ENCODE data around the gene ADARB2. TPM values are rescaled to one million over a fixed set of nuclear protein-coding genes. Genes with fewer than 3 reads are reported as not detected.

ADARB2 gene
- total and polyA plus RNA-seq, 5 donors from 2014 or later: 0.27 to 2.9 (median 0.69) TPM; not detected in 1

- H3K27me3 ChIP-seq (ENCODE audit: control insufficient read depth, insufficient read depth, low read length): no peaks in the 10 kb centered on the region
- Mint-ChIP-seq H3K4me3 (no peak overlapping the region), H3K36me3 (no peaks in the 10 kb centered on the region), H3K27ac (peak overlapping the region in 1 of 3 donors; percentile 14), H3K9me3 (no peaks in the 10 kb centered on the region), H3K4me1 (no peaks in the 10 kb centered on the region), H3K27me3 (no peaks in the 10 kb centered on the region)
- H3K4me1 ChIP-seq (ENCODE audit: control insufficient read depth, insufficient read depth, low read length, poor library complexity, severe bottlenecking): no peaks in the 10 kb centered on the region
- ATAC-seq (ENCODE audit: low read depth in 2 of 2) (no peak), DNase-seq (no peak)
- no peak overlapping the region for H3K27ac ChIP-seq (ENCODE audit: insufficient read depth, low read length, poor library complexity, severe bottlenecking)
- H3K4me3 ChIP-seq (ENCODE audit: low read depth, low read length): no peak overlapping the region
- no peaks in the 10 kb centered on the region for H3K9me3 ChIP-seq (ENCODE audit: control insufficient read depth in 2 of 2, low read length in 2 of 2)
- no peaks in the 10 kb centered on the region for H3K36me3 ChIP-seq (ENCODE audit: control insufficient read depth, insufficient read depth, low read length)
Measured at GRCh38 chr10:1204434-1205326, 532.6 kb downstream of the ADARB2 start.

- ATAC-seq (ENCODE audit: low read depth in 2 of 2) (no peak), DNase-seq (no peak)
- H3K27ac Mint-ChIP-seq: no peak overlapping the region
- no peaks in the 10 kb centered on the region for H3K36me3 Mint-ChIP-seq
- no peaks in the 10 kb centered on the region for H3K9me3 Mint-ChIP-seq
- Histone ChIP-seq H3K27me3 (ENCODE audit: control insufficient read depth, insufficient read depth, low read length) (no peaks in the 10 kb centered on the region), H3K9me3 (ENCODE audit: control insufficient read depth in 2 of 2, low read length in 2 of 2) (no peaks in the 10 kb centered on the region), H3K4me1 (ENCODE audit: control insufficient read depth, insufficient read depth, low read length, poor library complexity, severe bottlenecking) (no peaks in the 10 kb centered on the region), H3K36me3 (ENCODE audit: control insufficient read depth, insufficient read depth, low read length) (no peaks in the 10 kb centered on the region), H3K4me3 (ENCODE audit: low read depth, low read length) (no peak overlapping the region), H3K27ac (ENCODE audit: insufficient read depth, low read length, poor library complexity, severe bottlenecking) (no peak overlapping the region)
- H3K4me3 Mint-ChIP-seq: no peak overlapping the region
- H3K4me1 Mint-ChIP-seq: no peaks in the 10 kb centered on the region
- H3K27me3 Mint-ChIP-seq: no peaks in the 10 kb centered on the region
Measured at GRCh38 chr10:1203704-1204103, 533.6 kb downstream of the ADARB2 start.

GRCh38 chr10:1203216-1203615 is 534.1 kb downstream of the ADARB2 start:
- Histone ChIP-seq H3K4me1 (ENCODE audit: control insufficient read depth, insufficient read depth, low read length, poor library complexity, severe bottlenecking) (no peaks in the 10 kb centered on the region), H3K4me3 (ENCODE audit: low read depth, low read length) (no peak overlapping the region), H3K27ac (ENCODE audit: insufficient read depth, low read length, poor library complexity, severe bottlenecking) (no peak overlapping the region), H3K27me3 (ENCODE audit: control insufficient read depth, insufficient read depth, low read length) (no peaks in the 10 kb centered on the region), H3K9me3 (ENCODE audit: control insufficient read depth in 2 of 2, low read length in 2 of 2) (no peaks in the 10 kb centered on the region), H3K36me3 (ENCODE audit: control insufficient read depth, insufficient read depth, low read length) (no peaks in the 10 kb centered on the region)
- H3K9me3 Mint-ChIP-seq: no peaks in the 10 kb centered on the region
- H3K4me3 Mint-ChIP-seq: no peak overlapping the region
- no peaks in the 10 kb centered on the region for H3K4me1 Mint-ChIP-seq
- no peak for DNase-seq
- H3K36me3 Mint-ChIP-seq: no peaks in the 10 kb centered on the region
- no peak for ATAC-seq (ENCODE audit: low read depth in 2 of 2)
- peaks cover 3% of the 10 kb centered on the region for H3K27me3 Mint-ChIP-seq
- no peak overlapping the region for H3K27ac Mint-ChIP-seq

- no peak overlapping the region for H3K27ac Mint-ChIP-seq
- no peaks in the 10 kb centered on the region for H3K4me1 ChIP-seq (ENCODE audit: control insufficient read depth, insufficient read depth, low read length, poor library complexity, severe bottlenecking)
- DNase-seq: no peak
- H3K9me3 Mint-ChIP-seq: no peaks in the 10 kb centered on the region
- no peaks in the 10 kb centered on the region for H3K27me3 ChIP-seq (ENCODE audit: control insufficient read depth, insufficient read depth, low read length)
- H3K4me1 Mint-ChIP-seq: no peaks in the 10 kb centered on the region
- H3K36me3 ChIP-seq (ENCODE audit: control insufficient read depth, insufficient read depth, low read length): no peaks in the 10 kb centered on the region
- no peaks in the 10 kb centered on the region for H3K9me3 ChIP-seq (ENCODE audit: control insufficient read depth in 2 of 2, low read length in 2 of 2)
- no peak overlapping the region for H3K4me3 ChIP-seq (ENCODE audit: low read depth, low read length)
- H3K27ac ChIP-seq (ENCODE audit: insufficient read depth, low read length, poor library complexity, severe bottlenecking): no peak overlapping the region
- peaks cover 5% of the 10 kb centered on the region for H3K27me3 Mint-ChIP-seq
- no peak for ATAC-seq (ENCODE audit: low read depth in 2 of 2)
- no peaks in the 10 kb centered on the region for H3K36me3 Mint-ChIP-seq
- H3K4me3 Mint-ChIP-seq: no peak overlapping the region
Measured at GRCh38 chr10:1202343-1202742, 535.0 kb downstream of the ADARB2 start.

GRCh38 chr10:1200866-1201807 is 536.2 kb downstream of the ADARB2 start:
- H3K27me3 Mint-ChIP-seq: peaks cover 5% of the 10 kb centered on the region
- no peaks in the 10 kb centered on the region for H3K36me3 Mint-ChIP-seq
- Histone ChIP-seq H3K4me3 (ENCODE audit: low read depth, low read length) (no peak overlapping the region), H3K27ac (ENCODE audit: insufficient read depth, low read length, poor library complexity, severe bottlenecking) (no peak overlapping the region), H3K4me1 (ENCODE audit: control insufficient read depth, insufficient read depth, low read length, poor library complexity, severe bottlenecking) (no peaks in the 10 kb centered on the region), H3K36me3 (ENCODE audit: control insufficient read depth, insufficient read depth, low read length) (no peaks in the 10 kb centered on the region), H3K9me3 (ENCODE audit: control insufficient read depth in 2 of 2, low read length in 2 of 2) (no peaks in the 10 kb centered on the region), H3K27me3 (ENCODE audit: control insufficient read depth, insufficient read depth, low read length) (no peaks in the 10 kb centered on the region)
- H3K4me1 Mint-ChIP-seq: no peaks in the 10 kb centered on the region
- DNase-seq (no peak), ATAC-seq (ENCODE audit: low read depth in 2 of 2) (no peak)
- H3K4me3 Mint-ChIP-seq: no peak overlapping the region
- no peaks in the 10 kb centered on the region for H3K9me3 Mint-ChIP-seq
- no peak overlapping the region for H3K27ac Mint-ChIP-seq

GRCh38 chr10:1199897-1200721 is 537.2 kb downstream of the ADARB2 start:
- ATAC-seq (ENCODE audit: low read depth in 2 of 2) (no peak), DNase-seq (no peak)
- H3K9me3 Mint-ChIP-seq: peaks cover 0 to under 1% (median 0%) of the 10 kb centered on the region in 7 donors
- H3K36me3 Mint-ChIP-seq: no peaks in the 10 kb centered on the region
- Histone ChIP-seq H3K27ac (ENCODE audit: insufficient read depth, low read length, poor library complexity, severe bottlenecking) (no peak overlapping the region), H3K27me3 (ENCODE audit: control insufficient read depth, insufficient read depth, low read length) (no peaks in the 10 kb centered on the region), H3K9me3 (ENCODE audit: control insufficient read depth in 2 of 2, low read length in 2 of 2) (no peaks in the 10 kb centered on the region), H3K36me3 (ENCODE audit: control insufficient read depth, insufficient read depth, low read length) (no peaks in the 10 kb centered on the region), H3K4me3 (ENCODE audit: low read depth, low read length) (no peak overlapping the region), H3K4me1 (ENCODE audit: control insufficient read depth, insufficient read depth, low read length, poor library complexity, severe bottlenecking) (no peaks in the 10 kb centered on the region)
- no peaks in the 10 kb centered on the region for H3K4me1 Mint-ChIP-seq
- H3K4me3 Mint-ChIP-seq: no peak overlapping the region
- no peak overlapping the region for H3K27ac Mint-ChIP-seq
- peaks cover 5% of the 10 kb centered on the region for H3K27me3 Mint-ChIP-seq

- no peak overlapping the region for H3K27ac Mint-ChIP-seq
- H3K4me3 ChIP-seq (ENCODE audit: low read depth, low read length): no peak overlapping the region
- H3K9me3 ChIP-seq (ENCODE audit: control insufficient read depth in 2 of 2, low read length in 2 of 2): no peaks in the 10 kb centered on the region
- no peak overlapping the region for H3K27ac ChIP-seq (ENCODE audit: insufficient read depth, low read length, poor library complexity, severe bottlenecking)
- no peaks in the 10 kb centered on the region for H3K4me1 ChIP-seq (ENCODE audit: control insufficient read depth, insufficient read depth, low read length, poor library complexity, severe bottlenecking)
- no peak overlapping the region for H3K4me3 Mint-ChIP-seq
- DNase-seq (no peak), ATAC-seq (ENCODE audit: low read depth in 2 of 2) (no peak)
- no peaks in the 10 kb centered on the region for H3K36me3 Mint-ChIP-seq
- H3K4me1 Mint-ChIP-seq: peaks cover 0 to 4% (median 3%) of the 10 kb centered on the region in 4 donors
- H3K27me3 ChIP-seq (ENCODE audit: control insufficient read depth, insufficient read depth, low read length): no peaks in the 10 kb centered on the region
- peaks cover 0 to 1% (median 0%) of the 10 kb centered on the region in 7 donors for H3K9me3 Mint-ChIP-seq
- no peaks in the 10 kb centered on the region for H3K36me3 ChIP-seq (ENCODE audit: control insufficient read depth, insufficient read depth, low read length)
- H3K27me3 Mint-ChIP-seq: peaks cover 5% of the 10 kb centered on the region
Measured at GRCh38 chr10:1199345-1199673, 538.0 kb downstream of the ADARB2 start.
